WTC11 (cell line): ENCODE measurements around the gene CPT1A. TPM values are rescaled to one million over a fixed set of nuclear protein-coding genes. Genes with fewer than 3 reads are reported as not detected.

Source experiments
- ATAC-seq: fragments of 200-7000 bp; cut with Tn5 transposase; 2 replicates; pipeline ENCODE4 v1.10.0; 2021; ENCODE audit warnings: mild to moderate bottlenecking, moderate library complexity
- CTCF ChIA-PET: fragments of 300-600 bp; sonication (Branson Sonifier 250); formaldehyde crosslinking; loops from one replicate; lab custom pipeline; 2021; ENCODE audit warnings: antibody characterized with exemption; lab: Charles Lee
- POLR2A ChIA-PET: fragments of 350-600 bp; sonication (Branson Sonifier 250); formaldehyde crosslinking; loops from one replicate; lab custom pipeline; 2021; ENCODE audit warnings: antibody characterized with exemption; lab: Charles Lee
- DNase-seq: peaks from one replicate; pipeline ENCODE4 v3.0.0; 2021; ENCODE audit warnings: low spot score
- H3K27ac Mint-ChIP-seq: 2 replicates; pipeline ENCODE4 v1.8.0; 2021; ENCODE audit warnings: mixed read lengths
- H3K27me3 Mint-ChIP-seq: 2 replicates; pipeline ENCODE4 v1.8.0; 2021; ENCODE audit warnings: low read depth, mild to moderate bottlenecking, moderate library complexity, mixed read lengths
- H3K36me3 Mint-ChIP-seq: 2 replicates; pipeline ENCODE4 v1.8.0; 2021; ENCODE audit warnings: mixed read lengths
- H3K4me1 Mint-ChIP-seq: 2 replicates; pipeline ENCODE4 v1.8.0; 2022; ENCODE audit warnings: mixed read lengths
- H3K4me3 Mint-ChIP-seq: 2 replicates; pipeline ENCODE4 v1.8.0; 2021; ENCODE audit warnings: mild to moderate bottlenecking, moderate library complexity, mixed read lengths
- H3K9me3 Mint-ChIP-seq: 2 replicates; pipeline ENCODE4 v1.8.0; 2021; ENCODE audit warnings: mixed read lengths
- CBFB ChIP-seq: sonication (generic); formaldehyde crosslinking; IDR thresholded peaks from 2 replicates; pipeline ENCODE4 v1.8.1; 2022; ENCODE audit warnings: mild to moderate bottlenecking, low read depth, missing genetic modification reagents
- GRHL2 ChIP-seq: fragments of 250-450 bp; sonication (Bioruptor Pico); IDR thresholded peaks from 2 replicates; pipeline ENCODE4 v1.8.0; 2022; ENCODE audit warnings: mild to moderate bottlenecking, moderate library complexity; ENCODE audit not compliant: insufficient replicate concordance, severe bottlenecking
- MYBL2 ChIP-seq: sonication (generic); formaldehyde crosslinking; IDR thresholded peaks from 2 replicates; pipeline ENCODE4 v1.8.1; 2023; ENCODE audit warnings: mild to moderate bottlenecking, moderate library complexity, missing genetic modification reagents
- NFE2L1 ChIP-seq: sonication (generic); formaldehyde crosslinking; IDR thresholded peaks from 2 replicates; pipeline ENCODE4 v1.8.1; 2023; ENCODE audit warnings: missing genetic modification reagents
- OVOL2 ChIP-seq: fragments of 250-450 bp; sonication (Bioruptor Pico); IDR thresholded peaks from 2 replicates; pipeline ENCODE4 v1.9.0; 2021; ENCODE audit warnings: mild to moderate bottlenecking, borderline replicate concordance
- RORB ChIP-seq: fragments of 250-450 bp; sonication (Bioruptor Pico); IDR thresholded peaks from 2 replicates; pipeline ENCODE4 v1.9.0; 2021; ENCODE audit warnings: mild to moderate bottlenecking
- TP53 ChIP-seq: sonication (generic); formaldehyde crosslinking; IDR thresholded peaks from 2 replicates; pipeline ENCODE4 v1.8.1; 2023; ENCODE audit warnings: mild to moderate bottlenecking, missing genetic modification reagents
- ZBTB21 ChIP-seq: sonication (generic); formaldehyde crosslinking; IDR thresholded peaks from 2 replicates; pipeline ENCODE4 v1.8.1; 2023; ENCODE audit warnings: mild to moderate bottlenecking, missing genetic modification reagents, borderline replicate concordance
- ZNF138 ChIP-seq: sonication (generic); formaldehyde crosslinking; conservative IDR thresholded peaks from 2 replicates; pipeline ENCODE4 v1.8.1; 2022; ENCODE audit warnings: mild to moderate bottlenecking, moderate library complexity, missing genetic modification reagents
- total RNA-seq: library from RNA; stranded (reverse); gene quantifications from 3 replicates; pipeline ENCODE4 v1.2.3, GENCODE V29; 2021
- TF ChIP-seq, protein P1 (sequence below): fragments of 250-450 bp; sonication (Bioruptor Pico); IDR thresholded peaks from 2 replicates; pipeline ENCODE4 v1.9.0; 2021; ENCODE audit warnings: mild to moderate bottlenecking
- TF ChIP-seq, protein P2 (sequence below): sonication (generic); formaldehyde crosslinking; IDR thresholded peaks from 2 replicates; pipeline ENCODE4 v1.8.1; 2023; ENCODE audit warnings: mild to moderate bottlenecking, missing genetic modification reagents, borderline replicate concordance
- TF ChIP-seq, protein P3 (sequence below): sonication (generic); formaldehyde crosslinking; IDR thresholded peaks from 2 replicates; pipeline ENCODE4 v1.8.0; 2022; ENCODE audit warnings: missing genetic modification reagents
- TF ChIP-seq, protein P4 (sequence below): fragments of 250-450 bp; sonication (Bioruptor Pico); IDR thresholded peaks from 2 replicates; pipeline ENCODE4 v1.9.0; 2021; ENCODE audit warnings: moderate library complexity, mild to moderate bottlenecking, inconsistent platforms, borderline replicate concordance
- TF ChIP-seq, protein P5 (sequence below): fragments of 250-450 bp; sonication (Bioruptor Pico); IDR thresholded peaks from 2 replicates; pipeline ENCODE4 v1.9.0; 2021; ENCODE audit warnings: mild to moderate bottlenecking, borderline replicate concordance
- TF ChIP-seq, protein P6 (sequence below): sonication (generic); formaldehyde crosslinking; IDR thresholded peaks from 2 replicates; pipeline ENCODE4 v1.8.1; 2023; ENCODE audit warnings: mild to moderate bottlenecking, missing genetic modification reagents, moderate library complexity

The CPT1A gene
- total RNA-seq, 1 experiment from 2014 or later = 28.1 TPM

DNA sequence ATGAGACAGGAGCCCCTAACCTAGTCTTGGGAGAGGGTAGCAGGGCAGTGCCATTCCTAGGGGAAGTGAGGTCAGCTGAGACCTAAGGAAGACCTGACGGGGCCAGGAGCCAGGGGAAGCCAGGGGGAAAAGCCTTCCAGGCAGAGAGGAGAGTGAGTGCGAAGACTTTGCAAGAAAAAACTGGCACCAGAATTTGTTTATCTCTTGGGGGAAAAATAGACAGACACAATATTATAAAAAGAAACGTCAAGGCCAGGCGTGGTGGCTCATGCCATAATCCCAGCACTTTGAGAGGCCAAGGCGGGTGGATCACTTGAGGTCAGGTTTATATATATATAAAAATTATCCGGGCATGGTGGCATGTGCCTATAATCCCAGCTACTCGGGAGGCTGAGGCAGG lies 63.5 kb downstream of the CPT1A start (continued):
- TF ChIP-seq, protein P1, sequence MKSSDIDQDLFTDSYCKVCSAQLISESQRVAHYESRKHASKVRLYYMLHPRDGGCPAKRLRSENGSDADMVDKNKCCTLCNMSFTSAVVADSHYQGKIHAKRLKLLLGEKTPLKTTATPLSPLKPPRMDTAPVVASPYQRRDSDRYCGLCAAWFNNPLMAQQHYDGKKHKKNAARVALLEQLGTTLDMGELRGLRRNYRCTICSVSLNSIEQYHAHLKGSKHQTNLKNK = no peak
- TF ChIP-seq TP53 (no peak), CBFB (CRISPR knock-in tag) (no peak), NFE2L1 (CRISPR knock-in tag) (no peak), ZBTB21 (CRISPR knock-in tag) (no peak), MYBL2 (CRISPR knock-in tag) (no peak), RORB (CRISPR knock-in tag) (no peak)
- TF ChIP-seq, protein P2, sequence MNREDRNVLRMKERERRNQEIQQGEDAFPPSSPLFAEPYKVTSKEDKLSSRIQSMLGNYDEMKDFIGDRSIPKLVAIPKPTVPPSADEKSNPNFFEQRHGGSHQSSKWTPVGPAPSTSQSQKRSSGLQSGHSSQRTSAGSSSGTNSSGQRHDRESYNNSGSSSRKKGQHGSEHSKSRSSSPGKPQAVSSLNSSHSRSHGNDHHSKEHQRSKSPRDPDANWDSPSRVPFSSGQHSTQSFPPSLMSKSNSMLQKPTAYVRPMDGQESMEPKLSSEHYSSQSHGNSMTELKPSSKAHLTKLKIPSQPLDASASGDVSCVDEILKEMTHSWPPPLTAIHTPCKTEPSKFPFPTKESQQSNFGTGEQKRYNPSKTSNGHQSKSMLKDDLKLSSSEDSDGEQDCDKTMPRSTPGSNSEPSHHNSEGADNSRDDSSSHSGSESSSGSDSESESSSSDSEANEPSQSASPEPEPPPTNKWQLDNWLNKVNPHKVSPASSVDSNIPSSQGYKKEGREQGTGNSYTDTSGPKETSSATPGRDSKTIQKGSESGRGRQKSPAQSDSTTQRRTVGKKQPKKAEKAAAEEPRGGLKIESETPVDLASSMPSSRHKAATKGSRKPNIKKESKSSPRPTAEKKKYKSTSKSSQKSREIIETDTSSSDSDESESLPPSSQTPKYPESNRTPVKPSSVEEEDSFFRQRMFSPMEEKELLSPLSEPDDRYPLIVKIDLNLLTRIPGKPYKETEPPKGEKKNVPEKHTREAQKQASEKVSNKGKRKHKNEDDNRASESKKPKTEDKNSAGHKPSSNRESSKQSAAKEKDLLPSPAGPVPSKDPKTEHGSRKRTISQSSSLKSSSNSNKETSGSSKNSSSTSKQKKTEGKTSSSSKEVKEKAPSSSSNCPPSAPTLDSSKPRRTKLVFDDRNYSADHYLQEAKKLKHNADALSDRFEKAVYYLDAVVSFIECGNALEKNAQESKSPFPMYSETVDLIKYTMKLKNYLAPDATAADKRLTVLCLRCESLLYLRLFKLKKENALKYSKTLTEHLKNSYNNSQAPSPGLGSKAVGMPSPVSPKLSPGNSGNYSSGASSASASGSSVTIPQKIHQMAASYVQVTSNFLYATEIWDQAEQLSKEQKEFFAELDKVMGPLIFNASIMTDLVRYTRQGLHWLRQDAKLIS (CRISPR knock-in tag) = no peak
- TF ChIP-seq, protein P3, sequence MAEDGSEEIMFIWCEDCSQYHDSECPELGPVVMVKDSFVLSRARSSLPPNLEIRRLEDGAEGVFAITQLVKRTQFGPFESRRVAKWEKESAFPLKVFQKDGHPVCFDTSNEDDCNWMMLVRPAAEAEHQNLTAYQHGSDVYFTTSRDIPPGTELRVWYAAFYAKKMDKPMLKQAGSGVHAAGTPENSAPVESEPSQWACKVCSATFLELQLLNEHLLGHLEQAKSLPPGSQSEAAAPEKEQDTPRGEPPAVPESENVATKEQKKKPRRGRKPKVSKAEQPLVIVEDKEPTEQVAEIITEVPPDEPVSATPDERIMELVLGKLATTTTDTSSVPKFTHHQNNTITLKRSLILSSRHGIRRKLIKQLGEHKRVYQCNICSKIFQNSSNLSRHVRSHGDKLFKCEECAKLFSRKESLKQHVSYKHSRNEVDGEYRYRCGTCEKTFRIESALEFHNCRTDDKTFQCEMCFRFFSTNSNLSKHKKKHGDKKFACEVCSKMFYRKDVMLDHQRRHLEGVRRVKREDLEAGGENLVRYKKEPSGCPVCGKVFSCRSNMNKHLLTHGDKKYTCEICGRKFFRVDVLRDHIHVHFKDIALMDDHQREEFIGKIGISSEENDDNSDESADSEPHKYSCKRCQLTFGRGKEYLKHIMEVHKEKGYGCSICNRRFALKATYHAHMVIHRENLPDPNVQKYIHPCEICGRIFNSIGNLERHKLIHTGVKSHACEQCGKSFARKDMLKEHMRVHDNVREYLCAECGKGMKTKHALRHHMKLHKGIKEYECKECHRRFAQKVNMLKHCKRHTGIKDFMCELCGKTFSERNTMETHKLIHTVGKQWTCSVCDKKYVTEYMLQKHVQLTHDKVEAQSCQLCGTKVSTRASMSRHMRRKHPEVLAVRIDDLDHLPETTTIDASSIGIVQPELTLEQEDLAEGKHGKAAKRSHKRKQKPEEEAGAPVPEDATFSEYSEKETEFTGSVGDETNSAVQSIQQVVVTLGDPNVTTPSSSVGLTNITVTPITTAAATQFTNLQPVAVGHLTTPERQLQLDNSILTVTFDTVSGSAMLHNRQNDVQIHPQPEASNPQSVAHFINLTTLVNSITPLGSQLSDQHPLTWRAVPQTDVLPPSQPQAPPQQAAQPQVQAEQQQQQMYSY = no peak
- TF ChIP-seq, protein P4, sequence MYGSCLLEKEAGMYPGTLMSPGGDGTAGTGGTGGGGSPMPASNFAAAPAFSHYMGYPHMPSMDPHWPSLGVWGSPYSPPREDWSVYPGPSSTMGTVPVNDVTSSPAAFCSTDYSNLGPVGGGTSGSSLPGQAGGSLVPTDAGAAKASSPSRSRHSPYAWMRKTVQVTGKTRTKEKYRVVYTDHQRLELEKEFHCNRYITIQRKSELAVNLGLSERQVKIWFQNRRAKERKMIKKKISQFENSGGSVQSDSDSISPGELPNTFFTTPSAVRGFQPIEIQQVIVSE (CRISPR knock-in tag) = no peak

DNA sequence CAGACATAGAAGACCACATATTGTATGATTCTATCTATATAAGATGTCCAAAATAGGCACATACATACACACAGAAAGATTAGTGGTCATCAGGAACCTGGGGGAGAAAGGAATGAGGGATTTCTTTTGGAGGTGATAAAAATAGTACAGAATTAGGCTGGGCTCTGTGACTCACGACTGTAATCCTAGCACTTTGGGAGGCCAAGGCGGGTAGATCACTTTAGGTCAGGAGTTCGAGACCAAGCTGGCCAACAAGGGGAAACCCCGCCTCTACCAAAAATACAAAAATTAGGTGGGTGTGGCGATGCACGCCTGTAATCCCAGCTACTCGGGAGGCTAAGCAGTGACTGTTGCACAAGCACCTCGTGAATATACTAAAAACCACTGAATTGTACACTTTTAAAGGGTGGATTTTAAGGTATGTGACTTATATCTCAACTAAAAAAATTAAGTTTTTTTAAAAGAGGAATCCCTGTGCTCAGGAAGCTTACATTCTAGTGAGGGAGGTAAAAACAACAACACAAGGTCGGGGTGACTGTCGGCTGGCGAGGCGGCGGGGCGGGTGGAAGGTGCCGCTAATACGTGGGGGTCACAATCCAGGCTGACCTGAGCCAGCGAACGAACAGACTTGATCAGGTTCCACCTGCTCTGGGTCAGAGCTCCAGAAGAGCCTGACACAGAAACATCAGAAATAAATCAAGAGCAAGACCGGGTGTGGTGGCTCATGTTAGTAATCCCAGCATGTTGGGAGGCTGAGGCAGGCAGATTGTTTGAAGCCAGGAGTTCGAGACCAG lies 65.1 kb downstream of the CPT1A start:
- Mint-ChIP-seq H3K36me3 (peaks cover 41% of the 10 kb centered on the region), H3K27me3 (no peaks in the 10 kb centered on the region), H3K27ac (no peak overlapping the region), H3K4me1 (peaks cover 9% of the 10 kb centered on the region), H3K4me3 (no peak overlapping the region), H3K9me3 (no peaks in the 10 kb centered on the region)
- POLR2A ChIA-PET = interaction anchor here (0.7 kb wide), 1 partner anchor 99 kb away, joined by 3 read pairs; no protein-coding TSS in a partner anchor
- DNase-seq (no peak), ATAC-seq (no peak)
- CTCF ChIA-PET = interaction anchor here (2.1 kb wide), 1 partner anchor 22 kb away, joined by 7 read pairs; no protein-coding TSS in a partner anchor
- TF ChIP-seq OVOL2 (CRISPR knock-in tag) (no peak), GRHL2 (CRISPR knock-in tag) (no peak), ZNF138 (CRISPR knock-in tag) (no peak)
- TF ChIP-seq, protein P2 (CRISPR knock-in tag) = no peak
- TF ChIP-seq, protein P5, sequence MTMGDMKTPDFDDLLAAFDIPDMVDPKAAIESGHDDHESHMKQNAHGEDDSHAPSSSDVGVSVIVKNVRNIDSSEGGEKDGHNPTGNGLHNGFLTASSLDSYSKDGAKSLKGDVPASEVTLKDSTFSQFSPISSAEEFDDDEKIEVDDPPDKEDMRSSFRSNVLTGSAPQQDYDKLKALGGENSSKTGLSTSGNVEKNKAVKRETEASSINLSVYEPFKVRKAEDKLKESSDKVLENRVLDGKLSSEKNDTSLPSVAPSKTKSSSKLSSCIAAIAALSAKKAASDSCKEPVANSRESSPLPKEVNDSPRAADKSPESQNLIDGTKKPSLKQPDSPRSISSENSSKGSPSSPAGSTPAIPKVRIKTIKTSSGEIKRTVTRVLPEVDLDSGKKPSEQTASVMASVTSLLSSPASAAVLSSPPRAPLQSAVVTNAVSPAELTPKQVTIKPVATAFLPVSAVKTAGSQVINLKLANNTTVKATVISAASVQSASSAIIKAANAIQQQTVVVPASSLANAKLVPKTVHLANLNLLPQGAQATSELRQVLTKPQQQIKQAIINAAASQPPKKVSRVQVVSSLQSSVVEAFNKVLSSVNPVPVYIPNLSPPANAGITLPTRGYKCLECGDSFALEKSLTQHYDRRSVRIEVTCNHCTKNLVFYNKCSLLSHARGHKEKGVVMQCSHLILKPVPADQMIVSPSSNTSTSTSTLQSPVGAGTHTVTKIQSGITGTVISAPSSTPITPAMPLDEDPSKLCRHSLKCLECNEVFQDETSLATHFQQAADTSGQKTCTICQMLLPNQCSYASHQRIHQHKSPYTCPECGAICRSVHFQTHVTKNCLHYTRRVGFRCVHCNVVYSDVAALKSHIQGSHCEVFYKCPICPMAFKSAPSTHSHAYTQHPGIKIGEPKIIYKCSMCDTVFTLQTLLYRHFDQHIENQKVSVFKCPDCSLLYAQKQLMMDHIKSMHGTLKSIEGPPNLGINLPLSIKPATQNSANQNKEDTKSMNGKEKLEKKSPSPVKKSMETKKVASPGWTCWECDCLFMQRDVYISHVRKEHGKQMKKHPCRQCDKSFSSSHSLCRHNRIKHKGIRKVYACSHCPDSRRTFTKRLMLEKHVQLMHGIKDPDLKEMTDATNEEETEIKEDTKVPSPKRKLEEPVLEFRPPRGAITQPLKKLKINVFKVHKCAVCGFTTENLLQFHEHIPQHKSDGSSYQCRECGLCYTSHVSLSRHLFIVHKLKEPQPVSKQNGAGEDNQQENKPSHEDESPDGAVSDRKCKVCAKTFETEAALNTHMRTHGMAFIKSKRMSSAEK (CRISPR knock-in tag) = no peak
- TF ChIP-seq, protein P6, sequence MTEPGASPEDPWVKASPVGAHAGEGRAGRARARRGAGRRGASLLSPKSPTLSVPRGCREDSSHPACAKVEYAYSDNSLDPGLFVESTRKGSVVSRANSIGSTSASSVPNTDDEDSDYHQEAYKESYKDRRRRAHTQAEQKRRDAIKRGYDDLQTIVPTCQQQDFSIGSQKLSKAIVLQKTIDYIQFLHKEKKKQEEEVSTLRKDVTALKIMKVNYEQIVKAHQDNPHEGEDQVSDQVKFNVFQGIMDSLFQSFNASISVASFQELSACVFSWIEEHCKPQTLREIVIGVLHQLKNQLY (CRISPR knock-in tag) = no peak
